Measurements from ENCODE around the gene INSYN1.

Gene INSYN1

GRCh38 chr15:73686781-73687256, 66.3 kb downstream of the INSYN1 start:
- Mint-ChIP-seq H3K27me3 (peaks cover 27% of the 10 kb centered on the region), H3K4me1 (peaks cover 6% of the 10 kb centered on the region)

GRCh38 chr15:73685981-73686380, 67.2 kb downstream of the INSYN1 start:
- peaks cover 6% of the 10 kb centered on the region for H3K4me1 Mint-ChIP-seq
- H3K9me3 Mint-ChIP-seq = no peaks in the 10 kb centered on the region

More at GRCh38 chr15:73686781-73687256, 66.3 kb downstream of the INSYN1 start:
- Mint-ChIP-seq H3K27ac (no peak overlapping the region), H3K36me3 (no peaks in the 10 kb centered on the region), H3K9me3 (no peaks in the 10 kb centered on the region), H3K4me3 (no peak overlapping the region)
- ATAC-seq (ENCODE audit: low read depth) = no peak
- DNase-seq (ENCODE audit: low spot score in 2 of 2) = no peak

More at GRCh38 chr15:73685981-73686380, 67.2 kb downstream of the INSYN1 start:
- peaks cover 28% of the 10 kb centered on the region for H3K27me3 Mint-ChIP-seq
- ATAC-seq (ENCODE audit: low read depth) = no peak
- no peaks in the 10 kb centered on the region for H3K36me3 Mint-ChIP-seq
- no peak overlapping the region for H3K4me3 Mint-ChIP-seq
- DNase-seq (ENCODE audit: low spot score in 2 of 2) = no peak
- no peak overlapping the region for H3K27ac Mint-ChIP-seq
